DND-41 (cell line): ENCODE results near the gene SLX4IP.
"Not testable (repeated sequence)": the region's sequence is repeated elsewhere in the genome, so short reads cannot be mapped to it uniquely, and the experiment has no call there.

Experiments used
- ATAC-seq: fragments of 200-7000 bp; cut with Tn5 transposase; 3 replicates; pipeline ENCODE4 v1.9.1; 2021; ENCODE audit warnings: low read depth; ENCODE audit not compliant: insufficient read depth
- DNase-seq: peaks from one replicate; pipeline ENCODE4 v3.0.0-alpha.2; 2020
- H2AFZ ChIP-seq: 2 replicates; pipeline ENCODE4 v1.6.0; 2012; ENCODE audit warnings: low read depth, low read length
- H3K27ac ChIP-seq: 2 replicates; pipeline ENCODE4 v1.5.1; 2012; ENCODE audit warnings: low read length, inconsistent platforms
- H3K27me3 ChIP-seq: fragments of 200-600 bp; sonication (generic); 2 replicates; pipeline ENCODE4 v1.6.0; 2012; ENCODE audit warnings: low read length, mild to moderate bottlenecking, inconsistent platforms; ENCODE audit not compliant: insufficient read depth, poor library complexity
- H3K36me3 ChIP-seq: 2 replicates; pipeline ENCODE4 v1.5.1; 2012; ENCODE audit warnings: low read length, inconsistent platforms; ENCODE audit not compliant: insufficient read depth
- H3K4me1 ChIP-seq: 2 replicates; pipeline ENCODE4 v1.5.1; 2012; ENCODE audit warnings: mild to moderate bottlenecking, low read length; ENCODE audit not compliant: insufficient read depth
- H3K4me2 ChIP-seq: 2 replicates; pipeline ENCODE4 v1.6.0; 2012; ENCODE audit warnings: mild to moderate bottlenecking, moderate library complexity, low read length, inconsistent platforms; ENCODE audit not compliant: insufficient read depth
- H3K4me3 ChIP-seq, 2 experiments: fragments of 200-600 bp in 1 of 2; shearing (Covaris generic) in 1 of 2; 2 replicates each; pipeline ENCODE4 v1.5.1; 2012 to 2016; ENCODE audit warnings: inconsistent platforms in 2 of 2, low read length in 2 of 2, mild to moderate bottlenecking in 2 of 2, low read depth in 1 of 2, moderate library complexity in 1 of 2
- H3K79me2 ChIP-seq: 2 replicates; pipeline ENCODE4 v1.6.0; 2012; ENCODE audit warnings: low read length, inconsistent platforms; ENCODE audit not compliant: insufficient read depth
- H3K9ac ChIP-seq: 2 replicates; pipeline ENCODE4 v1.6.0; 2012; ENCODE audit warnings: low read depth, mild to moderate bottlenecking, inconsistent platforms, low read length, moderate library complexity
- H3K9me3 ChIP-seq: 2 replicates; pipeline ENCODE4 v1.5.1; 2012; ENCODE audit warnings: low read length, moderate library complexity, mild to moderate bottlenecking, inconsistent platforms; ENCODE audit not compliant: insufficient read depth, severe bottlenecking
- H4K20me1 ChIP-seq: 2 replicates; pipeline ENCODE4 v1.6.0; 2012; ENCODE audit warnings: low read length; ENCODE audit not compliant: insufficient read depth
- CTCF ChIP-seq: IDR thresholded peaks from 2 replicates; pipeline ENCODE4 v1.5.1; 2012; ENCODE audit warnings: borderline replicate concordance, low read length, moderate library complexity, mild to moderate bottlenecking; ENCODE audit not compliant: poor library complexity, severe bottlenecking; ENCODE audit errors: extremely low read depth
- EZH2 ChIP-seq: IDR thresholded peaks from 3 replicates; pipeline ENCODE4 v1.6.1; 2012; ENCODE audit warnings: borderline replicate concordance, low read depth, mild to moderate bottlenecking, moderate library complexity, low read length, inconsistent platforms; ENCODE audit not compliant: severe bottlenecking

SLX4IP gene

GRCh38 chr20:10388597-10388996 lies 46.5 kb upstream of the SLX4IP start:
- no peak overlapping the region for H3K9ac ChIP-seq
- H3K4me3 ChIP-seq = no peak overlapping the region
- H4K20me1 ChIP-seq = no peaks in the 10 kb centered on the region
- TF ChIP-seq EZH2 (no peak), CTCF (no peak)
- H3K9me3 ChIP-seq = no peaks in the 10 kb centered on the region
- H3K79me2 ChIP-seq = no peaks in the 10 kb centered on the region
- DNase-seq (no peak), ATAC-seq (no peak)
- no peak overlapping the region for H2AFZ ChIP-seq
- H3K36me3 ChIP-seq = no peaks in the 10 kb centered on the region
- no peaks in the 10 kb centered on the region for H3K4me1 ChIP-seq
- peaks cover 2% of the 10 kb centered on the region for H3K27me3 ChIP-seq
- H3K27ac ChIP-seq = no peak overlapping the region
- no peak overlapping the region for H3K4me2 ChIP-seq

- no peak for TF ChIP-seq EZH2
- TF ChIP-seq CTCF = no peak
Measured at GRCh38 chr20:10390709-10391108, 44.4 kb upstream of the SLX4IP start.

GRCh38 chr20:10394752-10395151 lies 40.4 kb upstream of the SLX4IP start:
- not testable (repeated sequence) for H3K27me3 ChIP-seq, H3K9me3 ChIP-seq, H3K9ac ChIP-seq, H3K27ac ChIP-seq, H3K36me3 ChIP-seq, H4K20me1 ChIP-seq, H3K79me2 ChIP-seq, H3K4me2 ChIP-seq, H3K4me3 ChIP-seq, H3K4me1 ChIP-seq, H2AFZ ChIP-seq, ATAC-seq, DNase-seq

More at GRCh38 chr20:10390709-10391108, 44.4 kb upstream of the SLX4IP start:
- DNase-seq (no peak), ATAC-seq (no peak)
- Histone ChIP-seq H3K27ac (no peak overlapping the region), H3K27me3 (peaks cover 2% of the 10 kb centered on the region), H3K4me3 (no peak overlapping the region), H4K20me1 (no peaks in the 10 kb centered on the region), H3K4me2 (no peak overlapping the region), H2AFZ (no peak overlapping the region), H3K36me3 (no peaks in the 10 kb centered on the region), H3K79me2 (no peaks in the 10 kb centered on the region), H3K4me1 (no peaks in the 10 kb centered on the region), H3K9ac (no peak overlapping the region), H3K9me3 (no peaks in the 10 kb centered on the region)

- no peak overlapping the region for H3K4me2 ChIP-seq
- H3K27ac ChIP-seq = no peak overlapping the region
- TF ChIP-seq EZH2 = no peak
- TF ChIP-seq CTCF = no peak
- DNase-seq (no peak), ATAC-seq (no peak)
- no peaks in the 10 kb centered on the region for H3K9me3 ChIP-seq
- H3K79me2 ChIP-seq = no peaks in the 10 kb centered on the region
- no peaks in the 10 kb centered on the region for H3K36me3 ChIP-seq
- H3K9ac ChIP-seq = no peak overlapping the region
- no peak overlapping the region for H2AFZ ChIP-seq
- H3K4me3 ChIP-seq = no peak overlapping the region
- no peaks in the 10 kb centered on the region for H4K20me1 ChIP-seq
- H3K4me1 ChIP-seq = no peaks in the 10 kb centered on the region
- H3K27me3 ChIP-seq = no peaks in the 10 kb centered on the region
Measured at GRCh38 chr20:10398834-10399369, 36.2 kb upstream of the SLX4IP start.
